ENCODE results near the gene PCSK5. TPM values are rescaled to one million over a fixed set of nuclear protein-coding genes. Genes with fewer than 3 reads are reported as not detected.

Gene PCSK5
- total and polyA plus RNA-seq, 5 experiments from 2014 or later, result 6.5 to 22.8 (median 14.7) TPM

- Mint-ChIP-seq H3K4me3 (peak overlapping the region in 2 of 10 donors; percentile 16 to 36), H3K27me3 (no peaks in the 10 kb centered on the region), H3K4me1 (peaks cover 21 to 70% (median 54%) of the 10 kb centered on the region in 4 donors), H3K36me3 (peaks cover 0 to 8% (median 4%) of the 10 kb centered on the region in 3 donors), H3K9me3 (peaks cover 0 to 9% (median 0%) of the 10 kb centered on the region in 9 donors), H3K27ac (peak overlapping the region in 1 of 10 donors; percentile 2)
- DNase-seq (no peak), ATAC-seq (no peak)
- POLR2A ChIA-PET, result no interaction called here
Observed at GRCh38 chr9:75976549-75976948, 86.1 kb downstream of the PCSK5 start.

- Mint-ChIP-seq H3K4me1 (peaks cover 18 to 60% (median 45%) of the 10 kb centered on the region in 4 donors), H3K36me3 (peaks cover 0 to 5% (median 0%) of the 10 kb centered on the region in 3 donors), H3K4me3 (peak overlapping the region in 1 of 10 donors; percentile 13), H3K27ac (no peak overlapping the region), H3K9me3 (no peaks in the 10 kb centered on the region), H3K27me3 (no peaks in the 10 kb centered on the region)
- DNase-seq, result no peak
- ATAC-seq, result no peak
- POLR2A ChIA-PET, result interaction anchor here (0.5 to 1.5 kb wide), 2 partner anchors 14 to 43 kb away, joined by 3 read pairs; no protein-coding TSS in a partner anchor
Observed at GRCh38 chr9:75979362-75979761, 88.9 kb downstream of the PCSK5 start.

GRCh38 chr9:75983319-75984045, 93.0 kb downstream of the PCSK5 start:
- H3K9me3 Mint-ChIP-seq, result no peaks in the 10 kb centered on the region
- peaks cover 0 to 31% (median 26%) of the 10 kb centered on the region in 3 donors for H3K36me3 Mint-ChIP-seq
- POLR2A ChIA-PET, result interaction anchor here (0.7 kb wide), 1 partner anchor 105 kb away, joined by 5 read pairs; no protein-coding TSS in a partner anchor
- ATAC-seq (no peak), DNase-seq (no peak)
- H3K27ac Mint-ChIP-seq, result no peak overlapping the region
- H3K4me1 Mint-ChIP-seq, result peaks cover 5 to 38% (median 26%) of the 10 kb centered on the region in 4 donors
- no peak overlapping the region for H3K4me3 Mint-ChIP-seq
- H3K27me3 Mint-ChIP-seq, result no peaks in the 10 kb centered on the region

- H3K36me3 Mint-ChIP-seq, result peaks cover 0 to 43% (median 35%) of the 10 kb centered on the region in 3 donors
- no peak overlapping the region for H3K4me3 Mint-ChIP-seq
- DNase-seq (no peak), ATAC-seq (no peak)
- H3K9me3 Mint-ChIP-seq, result no peaks in the 10 kb centered on the region
- H3K27me3 Mint-ChIP-seq, result no peaks in the 10 kb centered on the region
- POLR2A ChIA-PET, result no interaction called here
- H3K27ac Mint-ChIP-seq, result no peak overlapping the region
- peaks cover 5 to 45% (median 25%) of the 10 kb centered on the region in 4 donors for H3K4me1 Mint-ChIP-seq
Observed at GRCh38 chr9:75985515-75985914, 95.0 kb downstream of the PCSK5 start.

GRCh38 chr9:75988663-75989062, 98.2 kb downstream of the PCSK5 start:
- H3K4me1 Mint-ChIP-seq, result peaks cover 5 to 41% (median 22%) of the 10 kb centered on the region in 4 donors
- H3K36me3 Mint-ChIP-seq, result peaks cover 5 to 58% (median 39%) of the 10 kb centered on the region in 3 donors
- no peak overlapping the region for H3K27ac Mint-ChIP-seq
- POLR2A ChIA-PET, result no interaction called here
- no peaks in the 10 kb centered on the region for H3K27me3 Mint-ChIP-seq
- ATAC-seq (no peak), DNase-seq (no peak)
- no peak overlapping the region for H3K4me3 Mint-ChIP-seq
- peaks cover 0 to 1% (median 0%) of the 10 kb centered on the region in 9 donors for H3K9me3 Mint-ChIP-seq

- H3K9me3 Mint-ChIP-seq, result peaks cover 0 to 8% (median 0%) of the 10 kb centered on the region in 9 donors
- peaks cover 16 to 68% (median 42%) of the 10 kb centered on the region in 3 donors for H3K36me3 Mint-ChIP-seq
Observed at GRCh38 chr9:75990156-75990555, 99.7 kb downstream of the PCSK5 start.

GRCh38 chr9:75990576-75991304, 100.3 kb downstream of the PCSK5 start:
- POLR2A ChIA-PET, result no interaction called here
- Mint-ChIP-seq H3K27ac (peak overlapping the region in 2 of 10 donors; percentile 5 to 41), H3K27me3 (no peaks in the 10 kb centered on the region), H3K36me3 (peaks cover 16 to 70% (median 40%) of the 10 kb centered on the region in 3 donors), H3K4me1 (peaks cover 13 to 57% (median 38%) of the 10 kb centered on the region in 4 donors), H3K9me3 (peaks cover 0 to 8% (median 0%) of the 10 kb centered on the region in 9 donors), H3K4me3 (no peak overlapping the region)
- DNase-seq, result no peak
- ATAC-seq, result no peak

More at GRCh38 chr9:75990156-75990555, 99.7 kb downstream of the PCSK5 start:
- DNase-seq, result no peak
- POLR2A ChIA-PET, result no interaction called here
- ATAC-seq, result no peak
- peaks cover 11 to 52% (median 35%) of the 10 kb centered on the region in 4 donors for H3K4me1 Mint-ChIP-seq
- no peak overlapping the region for H3K4me3 Mint-ChIP-seq
- peak overlapping the region in 3 of 10 donors; percentile 41 to 57 (median 44) for H3K27ac Mint-ChIP-seq
- no peaks in the 10 kb centered on the region for H3K27me3 Mint-ChIP-seq

- Mint-ChIP-seq H3K9me3 (peaks cover 0 to 8% (median 0%) of the 10 kb centered on the region in 9 donors), H3K4me3 (no peak overlapping the region), H3K4me1 (peaks cover 23 to 64% (median 39%) of the 10 kb centered on the region in 4 donors), H3K27me3 (no peaks in the 10 kb centered on the region), H3K27ac (peak overlapping the region in 1 of 10 donors; percentile 4), H3K36me3 (peaks cover 16 to 54% (median 25%) of the 10 kb centered on the region in 3 donors)
- DNase-seq, result no peak
- POLR2A ChIA-PET, result no interaction called here
- no peak for ATAC-seq
Observed at GRCh38 chr9:75992482-75993206, 102.2 kb downstream of the PCSK5 start.

- Mint-ChIP-seq H3K4me3 (no peak overlapping the region), H3K4me1 (peaks cover 21 to 65% (median 44%) of the 10 kb centered on the region in 4 donors), H3K36me3 (peaks cover 16 to 50% (median 28%) of the 10 kb centered on the region in 3 donors), H3K27me3 (no peaks in the 10 kb centered on the region), H3K27ac (no peak overlapping the region), H3K9me3 (peaks cover 0 to 8% (median 0%) of the 10 kb centered on the region in 9 donors)
- ATAC-seq, result no peak
- DNase-seq, result no peak
- POLR2A ChIA-PET, result no interaction called here
Observed at GRCh38 chr9:75993434-75993833, 103.0 kb downstream of the PCSK5 start.

- POLR2A ChIA-PET, result no interaction called here
- Mint-ChIP-seq H3K36me3 (peaks cover 16 to 39% (median 28%) of the 10 kb centered on the region in 3 donors), H3K4me1 (peaks cover 18 to 62% (median 40%) of the 10 kb centered on the region in 4 donors), H3K9me3 (peaks cover 0 to 8% (median 0%) of the 10 kb centered on the region in 9 donors), H3K27ac (peak overlapping the region in 2 of 10 donors; percentile 19 to 35), H3K4me3 (no peak overlapping the region), H3K27me3 (no peaks in the 10 kb centered on the region)
- DNase-seq (no peak), ATAC-seq (no peak)
Observed at GRCh38 chr9:75995066-75995465, 104.6 kb downstream of the PCSK5 start.

- DNase-seq, result no peak
- Mint-ChIP-seq H3K4me3 (peak overlapping the region in 1 of 10 donors; percentile 13), H3K4me1 (peaks cover 22 to 67% (median 44%) of the 10 kb centered on the region in 4 donors)
Observed at GRCh38 chr9:75996726-75997125, 106.3 kb downstream of the PCSK5 start.

GRCh38 chr9:75997206-75997605, 106.7 kb downstream of the PCSK5 start:
- peaks cover 22 to 72% (median 46%) of the 10 kb centered on the region in 4 donors for H3K4me1 Mint-ChIP-seq
- peaks cover 16 to 29% (median 28%) of the 10 kb centered on the region in 3 donors for H3K36me3 Mint-ChIP-seq
- peaks cover 0 to 8% (median 0%) of the 10 kb centered on the region in 9 donors for H3K9me3 Mint-ChIP-seq
- POLR2A ChIA-PET, result no interaction called here
- no peak overlapping the region for H3K4me3 Mint-ChIP-seq
- DNase-seq, result no peak
- ATAC-seq, result no peak
- peak overlapping the region in 1 of 10 donors; percentile 12 for H3K27ac Mint-ChIP-seq
- H3K27me3 Mint-ChIP-seq, result no peaks in the 10 kb centered on the region

More at GRCh38 chr9:75996726-75997125, 106.3 kb downstream of the PCSK5 start:
- POLR2A ChIA-PET, result no interaction called here
- Mint-ChIP-seq H3K27ac (peak overlapping the region in 1 of 10 donors; percentile 61), H3K27me3 (no peaks in the 10 kb centered on the region), H3K36me3 (peaks cover 16 to 32% (median 29%) of the 10 kb centered on the region in 3 donors), H3K9me3 (peaks cover 0 to 8% (median 0%) of the 10 kb centered on the region in 9 donors)
- no peak for ATAC-seq

Data from naive thymus-derived CD8-positive, alpha-beta T cell (primary cell).